ENCODE results near the gene ZFYVE19. TPM values are rescaled to one million over a fixed set of nuclear protein-coding genes. Genes with fewer than 3 reads are reported as not detected.
A peak's percentile ranks its signal among the peaks of the same experiment; 100 is the strongest.

ZFYVE19 gene
- total RNA-seq, 2 donors from 2014 or later, result 8.3 to 8.6 TPM

DNA sequence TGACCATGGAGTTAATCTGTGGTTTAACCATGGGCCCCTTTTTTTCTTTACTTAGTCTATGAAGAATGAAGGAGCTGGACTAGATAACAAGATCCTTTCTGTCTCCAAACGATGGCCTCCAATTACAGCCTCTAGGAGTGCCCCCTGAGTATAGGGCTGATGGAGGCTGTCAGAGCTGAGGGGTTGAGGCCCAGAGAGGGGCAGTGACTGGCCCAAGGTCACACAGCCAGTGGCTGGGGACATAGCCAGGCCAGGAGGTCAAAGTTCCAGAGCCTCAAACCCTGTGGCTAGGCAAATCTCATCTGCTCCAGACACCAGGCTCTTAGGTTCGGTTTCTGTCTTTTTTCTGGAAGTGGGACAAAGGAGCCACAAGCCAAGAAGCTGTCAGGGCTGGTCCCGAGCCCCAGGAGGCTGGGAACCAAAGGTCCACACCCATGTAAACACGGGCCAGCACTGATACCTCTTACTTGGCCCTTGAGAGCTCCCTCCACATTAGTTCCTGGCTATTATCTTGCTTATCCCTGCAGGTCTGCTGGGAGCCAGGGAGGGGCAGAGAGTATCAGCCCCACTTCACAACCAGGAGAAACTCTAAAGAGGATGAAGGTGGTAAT lies 56.9 kb downstream of the ZFYVE19 start:
- peak; percentile 43 for DNase-seq (ENCODE audit: low spot score)
- intact Hi-C loops (cut with DNase I), result no loop called here

Other genes starting within 250 kb of the ZFYVE19 start
- 10 to 100 TPM; 27.0 to 31.1 TPM for gene CCDC32, start 242.0 kb upstream of the ZFYVE19 start, total RNA-seq
- 1 to 10 TPM; 5.0 to 6.8 TPM for gene RPUSD2, start 237.8 kb upstream of the ZFYVE19 start, total RNA-seq
- gene KNL1, start 212.8 kb upstream of the ZFYVE19 start, total RNA-seq, result under 1 TPM; 0.52 to 0.79 TPM
- 1 to 10 TPM in 1 of 2 donors, under 1 TPM in 1; 0.52 to 1.0 TPM for gene RAD51, start 111.9 kb upstream of the ZFYVE19 start, total RNA-seq
- gene RMDN3, start 51.8 kb upstream of the ZFYVE19 start, total RNA-seq, result 10 to 100 TPM; 22.3 to 23.6 TPM
- 1 to 10 TPM; 7.1 to 8.9 TPM for gene GCHFR, start 43.0 kb upstream of the ZFYVE19 start, total RNA-seq
- under 1 TPM; 0.10 to 0.28 TPM for gene C15orf62, start 37.1 kb upstream of the ZFYVE19 start, total RNA-seq
- 10 to 100 TPM; 18.3 to 22.9 TPM for gene DNAJC17, start 384 bp downstream of the ZFYVE19 start, total RNA-seq
- not detected for gene PPP1R14D, start 21.6 kb downstream of the ZFYVE19 start, total RNA-seq
- gene SPINT1, start 37.0 kb downstream of the ZFYVE19 start, total RNA-seq, result 1 to 10 TPM; 1.7 to 3.2 TPM
- gene RHOV, start 67.1 kb downstream of the ZFYVE19 start, total RNA-seq, result not detected
- 10 to 100 TPM; 21.9 to 23.3 TPM for gene VPS18, start 87.4 kb downstream of the ZFYVE19 start, total RNA-seq
- gene DLL4, start 122.3 kb downstream of the ZFYVE19 start, total RNA-seq, result 1 to 10 TPM; 7.4 to 9.8 TPM
- gene CHAC1, start 146.4 kb downstream of the ZFYVE19 start, total RNA-seq, result 1 to 10 TPM; 1.5 to 3.9 TPM